ENCODE data around the gene LIMS2. TPM values are rescaled to one million over a fixed set of nuclear protein-coding genes. Genes with fewer than 3 reads are reported as not detected.

Gene LIMS2
- total RNA-seq, 4 donors from 2014 or later, result 34.5 to 198 (median 91.3) TPM

GRCh38 chr2:127672341-127673224, 2.7 kb downstream of the LIMS2 start:
- 51% methylated on average over 20 of the region's 20 CpGs; no CpG with 5 or more reads in 1 of the 2 donors for WGBS, 2 donors (ENCODE audit: low coverage in 1 of 2)
- Histone ChIP-seq H3K4me1 (peaks cover 5 to 25% (median 18%) of the 10 kb centered on the region in 4 donors), H3K27ac (peak overlapping the region; percentile 84 to 95 (median 86)), H3K36me3 (no peaks in the 10 kb centered on the region), H3K4me3 (peak overlapping the region; percentile 4 to 70 (median 55)), H3K27me3 (peaks cover 73% of the 10 kb centered on the region), H3K9me3 (no peaks in the 10 kb centered on the region)
- intact Hi-C loops (cut with DNase I; ENCODE audit: low total_unique reads) (no loop called here), in situ Hi-C loops (cut with MboI; ENCODE audit: low pct_ligation_motif_present in 1 of 4, low pct_unique_long_range_greater_than_20kb in 1 of 4, low sequenced_read_pairs in 3 of 4) (no loop called here)
- DNase-seq, result no peak
- no peak for TF ChIP-seq POLR2AphosphoS5 (IDR thresholded peaks at IDR 0.05)
- no peak for TF ChIP-seq POLR2A (IDR thresholded peaks at IDR 0.05)
- no peak for TF ChIP-seq EP300 (IDR thresholded peaks at IDR 0.05; ENCODE audit: low read depth)
- TF ChIP-seq CTCF (IDR thresholded peaks at IDR 0.05), result no peak

- no peak for DNase-seq
- 65% methylated on average over 13 of the region's 14 CpGs; no CpG with 5 or more reads in 1 of the 2 donors for WGBS, 2 donors (ENCODE audit: low coverage in 1 of 2)
- peak overlapping the region; percentile 84 to 95 (median 86) for H3K27ac ChIP-seq
- intact Hi-C loops (cut with DNase I; ENCODE audit: low total_unique reads), result no loop called here
- no peaks in the 10 kb centered on the region for H3K36me3 ChIP-seq
- peaks cover 72% of the 10 kb centered on the region for H3K27me3 ChIP-seq
- H3K4me1 ChIP-seq, result peaks cover 3 to 25% (median 18%) of the 10 kb centered on the region in 4 donors
- H3K4me3 ChIP-seq, result peak overlapping the region in 3 of 4 donors; percentile 42 to 70 (median 68)
- in situ Hi-C loops (cut with MboI; ENCODE audit: low pct_ligation_motif_present in 1 of 4, low pct_unique_long_range_greater_than_20kb in 1 of 4, low sequenced_read_pairs in 3 of 4), result no loop called here
- TF ChIP-seq POLR2AphosphoS5 (IDR thresholded peaks at IDR 0.05) (no peak), POLR2A (IDR thresholded peaks at IDR 0.05) (no peak), EP300 (IDR thresholded peaks at IDR 0.05; ENCODE audit: low read depth) (no peak), CTCF (IDR thresholded peaks at IDR 0.05) (no peak)
- no peaks in the 10 kb centered on the region for H3K9me3 ChIP-seq
Measured at GRCh38 chr2:127671557-127672302, 3.6 kb downstream of the LIMS2 start.

- no peaks in the 10 kb centered on the region for H3K36me3 ChIP-seq
- DNase-seq, result no peak
- 64 to 100% methylated on average over 1 to 5 of the region's 5 CpGs for WGBS, 2 donors (ENCODE audit: low coverage in 1 of 2)
- TF ChIP-seq POLR2AphosphoS5 (IDR thresholded peaks at IDR 0.05), result no peak
- no peak for TF ChIP-seq POLR2A (IDR thresholded peaks at IDR 0.05)
- TF ChIP-seq EP300 (IDR thresholded peaks at IDR 0.05; ENCODE audit: low read depth), result no peak
- TF ChIP-seq CTCF (IDR thresholded peaks at IDR 0.05), result no peak
- H3K9me3 ChIP-seq, result no peaks in the 10 kb centered on the region
- peaks cover 0 to 27% (median 17%) of the 10 kb centered on the region in 4 donors for H3K4me1 ChIP-seq
- in situ Hi-C loops (cut with MboI; ENCODE audit: low pct_ligation_motif_present in 1 of 4, low pct_unique_long_range_greater_than_20kb in 1 of 4, low sequenced_read_pairs in 3 of 4), result no loop called here
- H3K4me3 ChIP-seq, result no peak overlapping the region
- H3K27me3 ChIP-seq, result peaks cover 72% of the 10 kb centered on the region
- intact Hi-C loops (cut with DNase I; ENCODE audit: low total_unique reads), result no loop called here
- H3K27ac ChIP-seq, result peak overlapping the region; percentile 84 to 95 (median 86)
Measured at GRCh38 chr2:127670957-127671290, 4.4 kb downstream of the LIMS2 start.

All from transverse colon (tissue), 4 donors.